HepG2 (cell line): ENCODE measurements around the gene PDZD4. TPM values are rescaled to one million over a fixed set of nuclear protein-coding genes. Genes with fewer than 3 reads are reported as not detected.

ENCODE experiments used
- ATAC-seq: fragments of 200-7000 bp; cut with Tn5 transposase; 3 replicates; pipeline ENCODE4 v1.9.1; 2020; ENCODE audit warnings: mild to moderate bottlenecking, moderate library complexity
- BruUV-seq: library from RNA; stranded (reverse); fragments of 400-500 nt; replicated peaks from 2 replicates; lab custom pipeline; 2021; lab: Mats Ljungman, UMichigan
- CTCF ChIA-PET: fragments of 300-600 bp; formaldehyde crosslinking; extraction: SDS; loops from one replicate; lab custom pipeline; 2021; ENCODE audit warnings: low total read pairs, inconsistent platforms, low intra/inter-chr PET ratio; lab: Yijun Ruan, JAX
- POLR2A ChIA-PET: fragments of 350-600 bp; sonication (Branson Sonifier 250); formaldehyde crosslinking; loops from one replicate; lab custom pipeline; 2020; ENCODE audit warnings: antibody characterized with exemption, inconsistent platforms; lab: Yijun Ruan, JAX
- DNase-seq: peaks from one replicate; pipeline ENCODE4 v3.0.0-alpha.2; 2015; ENCODE audit warnings: low spot score
- FAIRE-seq: peaks from 3 replicates; lab custom pipeline; 2011; peaks lifted over from hg19 to GRCh38; lab: Jason Lieb, UNC
- H2AFZ ChIP-seq: one replicate; pipeline ENCODE4 v1.6.1; 2011; ENCODE audit warnings: low read length, inconsistent platforms
- H3K27ac ChIP-seq: fragments of 300-600 bp; 3 replicates; pipeline ENCODE4 v1.8.0; 2011; ENCODE audit warnings: mixed run types, mild to moderate bottlenecking, mixed read lengths, low read length, inconsistent platforms; ENCODE audit not compliant: insufficient read depth; ENCODE audit errors: extremely low read length
- H3K27me3 ChIP-seq, 2 experiments: fragments of 200-600 bp in 1 of 2; 2 replicates in 1 of 2; 3 replicates in 1 of 2; pipeline versions ENCODE4 v1.6.0 to v1.8.0; 2011; ENCODE audit warnings: low read length in 2 of 2, mild to moderate bottlenecking in 2 of 2, moderate library complexity in 2 of 2, inconsistent platforms in 1 of 2; ENCODE audit not compliant: insufficient read depth in 2 of 2, control insufficient read depth in 1 of 2
- H3K36me3 ChIP-seq, 2 experiments: fragments of 200-600 bp in 1 of 2; replicated peaks in 1 of 2; 2 replicates in 1 of 2; 3 replicates in 1 of 2; pipeline versions ENCODE4 v1.5.1 to v1.8.0; 2011; ENCODE audit warnings: low read length in 2 of 2, inconsistent platforms in 1 of 2; ENCODE audit not compliant: insufficient read depth in 2 of 2, control insufficient read depth in 1 of 2
- H3K4me1 ChIP-seq: 2 replicates; pipeline ENCODE4 v1.5.1; 2012; ENCODE audit warnings: low read length, inconsistent platforms; ENCODE audit not compliant: insufficient read depth
- H3K4me2 ChIP-seq: 2 replicates; pipeline ENCODE4 v1.6.0; 2011; ENCODE audit warnings: low read depth, low read length, inconsistent platforms
- H3K4me3 ChIP-seq, 3 experiments: fragments of 200-600 bp in 1 of 3; sonication (generic), shearing (Covaris generic) in 1 of 3; replicated peaks in 1 of 3; 2 replicates each; pipeline ENCODE4 v1.5.1; 2011 to 2016; ENCODE audit warnings: low read length in 3 of 3, inconsistent platforms in 2 of 3, low read depth in 2 of 3, mild to moderate bottlenecking in 2 of 3, control low read depth in 1 of 3, mixed read lengths in 1 of 3; ENCODE audit not compliant: insufficient read depth in 1 of 3
- H3K79me2 ChIP-seq: one replicate; pipeline ENCODE4 v1.6.1; 2011; ENCODE audit warnings: low read length, inconsistent platforms; ENCODE audit not compliant: insufficient read depth
- H3K9ac ChIP-seq: 2 replicates; pipeline ENCODE4 v1.6.0; 2011; ENCODE audit warnings: mild to moderate bottlenecking, low read depth, low read length, inconsistent platforms; ENCODE audit not compliant: insufficient read depth
- H3K9me3 ChIP-seq: 2 replicates; pipeline ENCODE4 v1.5.1; 2012; ENCODE audit warnings: mild to moderate bottlenecking, low read length
- H4K20me1 ChIP-seq: 2 replicates; pipeline ENCODE4 v1.6.0; 2011; ENCODE audit warnings: inconsistent platforms, mild to moderate bottlenecking, low read length, moderate library complexity; ENCODE audit not compliant: insufficient read depth
- EED ChIP-seq: sonication (generic); formaldehyde crosslinking; IDR thresholded peaks from 2 replicates; pipeline ENCODE4 v1.5.0; 2020; ENCODE audit warnings: mild to moderate bottlenecking, missing genetic modification reagents
- GFI1 ChIP-seq: sonication (generic); formaldehyde crosslinking; IDR thresholded peaks from 2 replicates; pipeline ENCODE4 v1.5.0; 2020; ENCODE audit warnings: missing genetic modification reagents, mild to moderate bottlenecking, borderline replicate concordance
- HIVEP1 ChIP-seq: sonication (generic); formaldehyde crosslinking; IDR thresholded peaks from 2 replicates; pipeline ENCODE4 v1.4.0; 2020; ENCODE audit warnings: mild to moderate bottlenecking, missing genetic modification reagents
- KDM2A ChIP-seq: sonication (generic); formaldehyde crosslinking; IDR thresholded peaks from 2 replicates; pipeline ENCODE4 v1.4.0; 2020; ENCODE audit warnings: low read depth, missing genetic modification reagents, borderline replicate concordance
- MEIS2 ChIP-seq: sonication (generic); formaldehyde crosslinking; IDR thresholded peaks from 2 replicates; pipeline ENCODE4 v1.9.0; 2021; ENCODE audit warnings: mild to moderate bottlenecking, missing genetic modification reagents
- MLLT10 ChIP-seq: sonication (generic); formaldehyde crosslinking; IDR thresholded peaks from 2 replicates; pipeline ENCODE4 v1.4.0; 2020; ENCODE audit warnings: missing genetic modification reagents
- NCOA2 ChIP-seq: sonication (generic); formaldehyde crosslinking; IDR thresholded peaks from 2 replicates; pipeline ENCODE4 v1.8.0; 2022; ENCODE audit warnings: inconsistent platforms
- TBX3 ChIP-seq: fragments of 450-650 bp; IDR thresholded peaks from 2 replicates; pipeline ENCODE4 v1.6.1; 2017; ENCODE audit warnings: antibody characterized with exemption, mild to moderate bottlenecking, inconsistent platforms, borderline replicate concordance
- ZNF354B ChIP-seq: sonication (generic); formaldehyde crosslinking; IDR thresholded peaks from 2 replicates; pipeline ENCODE4 v1.8.0; 2022; ENCODE audit warnings: mild to moderate bottlenecking, missing genetic modification reagents
- ZNF589 ChIP-seq: sonication (generic); formaldehyde crosslinking; conservative IDR thresholded peaks from 2 replicates; pipeline ENCODE4 v1.8.0; 2022; ENCODE audit warnings: mild to moderate bottlenecking, moderate library complexity, missing genetic modification reagents
- ZNF660 ChIP-seq: sonication (generic); formaldehyde crosslinking; IDR thresholded peaks from 2 replicates; pipeline ENCODE4 v1.5.1; 2020; ENCODE audit warnings: mild to moderate bottlenecking, low read depth, missing genetic modification reagents, borderline replicate concordance
- WGBS: methylation state at CpG from one replicate; pipeline ENCODE4 v1.1.6; 2017; ENCODE audit warnings: low lambda C conversion rate; 5-methylcytosine and 5-hydroxymethylcytosine counted together
- in situ Hi-C: cut with HindIII; loops from 2 replicates; pipeline ENCODE4 v1.10.0; 2017; ENCODE audit warnings: low pct_unique_long_range_greater_than_20kb; ENCODE audit not compliant: extremely low pct_ligation_motif_present
- intact Hi-C: fragments of 100-400 bp; cut with micrococcal nuclease; formaldehyde crosslinking; loops from one replicate; pipeline ENCODE4 v1.10.0; 2022; ENCODE audit not compliant: unreplicated experiment
- polyA plus RNA-seq, 8 experiments: library from polyadenylated mRNA; depleted of rRNA in 3 of 8; stranded (reverse) in 7 of 8; unstranded in 1 of 8; fragments of >200 nt; fragmentation: Illumina TruSeq in 4 of 8; extraction: Trizol in 4 of 8; gene quantifications; 2 replicates each; pipeline versions ENCODE4 v1.2.1 to v1.2.3, GENCODE V29; 2011 to 2016; ENCODE audit warnings: low read depth in 4 of 8, missing spikeins in 1 of 8, mixed read lengths in 1 of 8; ENCODE audit not compliant: insufficient read depth in 1 of 8
- total RNA-seq, 5 experiments: library from RNA; depleted of rRNA; stranded (reverse); fragments of >200 nt; fragmentation: Illumina TruSeq; extraction: Trizol; gene quantifications; 2 replicates each; pipeline ENCODE4 v1.2.3, GENCODE V29; 2016; ENCODE audit warnings: low read depth in 1 of 5
- TF ChIP-seq, protein P1 (sequence below): sonication (generic); formaldehyde crosslinking; IDR thresholded peaks from 2 replicates; pipeline ENCODE4 v1.9.0; 2022; ENCODE audit warnings: low read depth, missing genetic modification reagents
- TF ChIP-seq, protein P2 (sequence below): sonication (generic); formaldehyde crosslinking; IDR thresholded peaks from 2 replicates; pipeline ENCODE4 v1.4.0; 2020; ENCODE audit warnings: low read depth, missing genetic modification reagents
- TF ChIP-seq, protein P3 (sequence below): sonication (generic); formaldehyde crosslinking; IDR thresholded peaks from 2 replicates; pipeline ENCODE4 v1.8.0; 2022; ENCODE audit warnings: missing genetic modification reagents, mild to moderate bottlenecking, moderate library complexity, borderline replicate concordance

Gene PDZD4
- total and polyA plus RNA-seq, 2 of the 13 experiments (the other 11 are each of a cell fraction or from before 2014, with no cell fraction given) = not detected

DNA sequence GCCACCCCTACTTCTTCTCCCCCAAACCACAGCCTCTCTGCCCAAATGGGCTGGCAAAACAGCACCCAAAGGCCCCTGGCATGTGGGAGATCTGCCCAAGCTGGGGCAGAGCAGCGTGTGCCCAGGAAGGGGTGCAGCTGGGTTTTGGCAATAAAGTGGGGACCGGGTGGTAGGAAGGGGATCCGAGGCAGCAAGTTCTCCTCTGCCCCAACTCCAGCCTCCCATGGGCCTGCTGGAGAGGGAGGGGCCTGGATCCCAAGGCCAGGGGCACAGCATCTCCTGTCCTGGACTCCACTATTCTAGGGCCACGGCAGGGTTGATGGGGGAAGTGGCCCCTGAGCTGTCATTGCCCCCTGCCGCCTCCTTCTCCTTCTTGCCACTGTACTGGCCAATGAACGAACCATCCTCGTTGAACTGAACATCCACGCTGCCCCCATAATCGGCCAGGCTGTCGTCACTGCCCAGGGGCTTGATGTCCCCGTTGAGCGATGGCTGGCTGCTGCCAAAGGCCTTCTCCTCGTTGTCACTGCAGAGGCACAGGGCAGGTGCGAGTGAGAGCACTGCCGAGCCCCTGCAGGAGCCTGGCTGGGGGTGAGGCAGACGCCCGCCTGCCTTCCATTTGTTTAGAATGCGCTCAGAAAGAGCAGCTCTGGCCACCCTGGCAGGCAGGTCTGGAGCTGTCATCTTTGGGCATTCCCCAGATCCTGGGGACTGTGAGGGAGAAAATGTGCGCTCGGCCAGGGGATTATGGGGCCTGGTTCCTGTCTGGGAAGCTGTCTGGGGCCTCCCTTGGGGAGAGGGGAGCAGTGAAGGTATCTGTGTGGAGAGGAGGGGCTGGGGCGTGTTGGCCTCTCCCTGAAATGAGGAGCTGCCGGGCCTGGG is 32.3 kb upstream of the PDZD4 start (continued):
- no peak for TF ChIP-seq EED (CRISPR knock-in tag)
- no peak for TF ChIP-seq MEIS2 (CRISPR knock-in tag)
- TF ChIP-seq ZNF354B (CRISPR knock-in tag) = no peak
- no peak for TF ChIP-seq NCOA2

DNA sequence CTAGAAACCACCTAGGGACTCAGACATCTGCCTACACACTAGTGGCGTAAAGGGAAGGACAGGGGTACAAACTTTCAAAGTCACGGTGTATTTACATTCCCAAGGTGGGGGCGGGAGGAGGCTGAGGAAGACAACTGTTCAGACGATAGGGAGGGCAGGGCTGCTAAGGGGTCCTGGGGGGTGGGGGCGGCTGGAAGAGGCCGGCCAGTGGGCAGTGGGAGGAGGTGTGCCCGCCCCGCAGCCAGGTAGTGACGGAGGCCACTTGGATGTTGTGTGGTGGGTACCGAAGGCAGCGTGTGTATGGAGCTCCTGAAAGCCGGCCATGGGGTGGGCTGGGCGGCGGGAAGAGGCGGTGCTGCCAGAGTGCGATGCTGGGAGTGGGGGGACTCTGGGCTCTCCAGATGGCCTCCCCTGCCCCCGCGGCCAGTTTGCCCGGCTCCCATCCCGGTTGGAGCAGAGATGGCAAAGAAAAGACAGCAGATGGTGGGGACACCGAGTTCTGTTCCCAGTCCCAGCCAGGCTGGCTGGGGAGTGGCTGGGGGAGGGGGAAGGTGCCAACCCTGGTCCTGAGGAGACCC is 31.5 kb upstream of the PDZD4 start:
- intact Hi-C loops = no loop called here
- Histone ChIP-seq H3K27ac (no peak overlapping the region), H3K27me3 (no peaks in the 10 kb centered on the region; a peak in 1 of 5 replicates), H3K4me3 (no peak overlapping the region), H3K9me3 (no peaks in the 10 kb centered on the region), H3K4me2 (no peak overlapping the region), H3K79me2 (no peaks in the 10 kb centered on the region), H3K36me3 (no peaks in the 10 kb centered on the region), H2AFZ (no peak overlapping the region), H3K9ac (no peak overlapping the region), H4K20me1 (no peaks in the 10 kb centered on the region), H3K4me1 (no peaks in the 10 kb centered on the region)
- in situ Hi-C loops = no loop called here
- BruUV-seq = no TSS peak
- POLR2A ChIA-PET = no interaction called here
- CTCF ChIA-PET = no interaction called here
- 48% methylated on average over 4 of the region's 21 CpGs for WGBS
- DNase-seq = no peak
- no peak for ATAC-seq
- FAIRE-seq = no peak
- TF ChIP-seq, protein P1, sequence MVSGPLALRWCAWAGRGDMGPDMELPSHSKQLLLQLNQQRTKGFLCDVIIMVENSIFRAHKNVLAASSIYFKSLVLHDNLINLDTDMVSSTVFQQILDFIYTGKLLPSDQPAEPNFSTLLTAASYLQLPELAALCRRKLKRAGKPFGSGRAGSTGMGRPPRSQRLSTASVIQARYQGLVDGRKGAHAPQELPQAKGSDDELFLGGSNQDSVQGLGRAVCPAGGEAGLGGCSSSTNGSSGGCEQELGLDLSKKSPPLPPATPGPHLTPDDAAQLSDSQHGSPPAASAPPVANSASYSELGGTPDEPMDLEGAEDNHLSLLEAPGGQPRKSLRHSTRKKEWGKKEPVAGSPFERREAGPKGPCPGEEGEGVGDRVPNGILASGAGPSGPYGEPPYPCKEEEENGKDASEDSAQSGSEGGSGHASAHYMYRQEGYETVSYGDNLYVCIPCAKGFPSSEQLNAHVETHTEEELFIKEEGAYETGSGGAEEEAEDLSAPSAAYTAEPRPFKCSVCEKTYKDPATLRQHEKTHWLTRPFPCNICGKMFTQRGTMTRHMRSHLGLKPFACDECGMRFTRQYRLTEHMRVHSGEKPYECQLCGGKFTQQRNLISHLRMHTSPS = no peak
- TF ChIP-seq ZNF660 (CRISPR knock-in tag) (no peak), GFI1 (CRISPR knock-in tag) (no peak), HIVEP1 (CRISPR knock-in tag) (no peak), ZNF589 (CRISPR knock-in tag) (no peak), MLLT10 (CRISPR knock-in tag) (no peak), KDM2A (CRISPR knock-in tag) (no peak), TBX3 (no peak)
- TF ChIP-seq, protein P2, sequence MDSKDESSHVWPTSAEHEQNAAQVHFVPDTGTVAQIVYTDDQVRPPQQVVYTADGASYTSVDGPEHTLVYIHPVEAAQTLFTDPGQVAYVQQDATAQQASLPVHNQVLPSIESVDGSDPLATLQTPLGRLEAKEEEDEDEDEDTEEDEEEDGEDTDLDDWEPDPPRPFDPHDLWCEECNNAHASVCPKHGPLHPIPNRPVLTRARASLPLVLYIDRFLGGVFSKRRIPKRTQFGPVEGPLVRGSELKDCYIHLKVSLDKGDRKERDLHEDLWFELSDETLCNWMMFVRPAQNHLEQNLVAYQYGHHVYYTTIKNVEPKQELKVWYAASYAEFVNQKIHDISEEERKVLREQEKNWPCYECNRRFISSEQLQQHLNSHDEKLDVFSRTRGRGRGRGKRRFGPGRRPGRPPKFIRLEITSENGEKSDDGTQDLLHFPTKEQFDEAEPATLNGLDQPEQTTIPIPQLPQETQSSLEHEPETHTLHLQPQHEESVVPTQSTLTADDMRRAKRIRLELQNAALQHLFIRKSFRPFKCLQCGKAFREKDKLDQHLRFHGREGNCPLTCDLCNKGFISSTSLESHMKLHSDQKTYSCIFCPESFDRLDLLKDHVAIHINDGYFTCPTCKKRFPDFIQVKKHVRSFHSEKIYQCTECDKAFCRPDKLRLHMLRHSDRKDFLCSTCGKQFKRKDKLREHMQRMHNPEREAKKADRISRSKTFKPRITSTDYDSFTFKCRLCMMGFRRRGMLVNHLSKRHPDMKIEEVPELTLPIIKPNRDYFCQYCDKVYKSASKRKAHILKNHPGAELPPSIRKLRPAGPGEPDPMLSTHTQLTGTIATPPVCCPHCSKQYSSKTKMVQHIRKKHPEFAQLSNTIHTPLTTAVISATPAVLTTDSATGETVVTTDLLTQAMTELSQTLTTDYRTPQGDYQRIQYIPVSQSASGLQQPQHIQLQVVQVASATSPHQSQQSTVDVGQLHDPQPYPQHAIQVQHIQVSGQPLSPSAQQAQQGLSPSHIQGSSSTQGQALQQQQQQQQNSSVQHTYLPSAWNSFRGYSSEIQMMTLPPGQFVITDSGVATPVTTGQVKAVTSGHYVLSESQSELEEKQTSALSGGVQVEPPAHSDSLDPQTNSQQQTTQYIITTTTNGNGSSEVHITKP (CRISPR knock-in tag) = no peak
- TF ChIP-seq, protein P3, sequence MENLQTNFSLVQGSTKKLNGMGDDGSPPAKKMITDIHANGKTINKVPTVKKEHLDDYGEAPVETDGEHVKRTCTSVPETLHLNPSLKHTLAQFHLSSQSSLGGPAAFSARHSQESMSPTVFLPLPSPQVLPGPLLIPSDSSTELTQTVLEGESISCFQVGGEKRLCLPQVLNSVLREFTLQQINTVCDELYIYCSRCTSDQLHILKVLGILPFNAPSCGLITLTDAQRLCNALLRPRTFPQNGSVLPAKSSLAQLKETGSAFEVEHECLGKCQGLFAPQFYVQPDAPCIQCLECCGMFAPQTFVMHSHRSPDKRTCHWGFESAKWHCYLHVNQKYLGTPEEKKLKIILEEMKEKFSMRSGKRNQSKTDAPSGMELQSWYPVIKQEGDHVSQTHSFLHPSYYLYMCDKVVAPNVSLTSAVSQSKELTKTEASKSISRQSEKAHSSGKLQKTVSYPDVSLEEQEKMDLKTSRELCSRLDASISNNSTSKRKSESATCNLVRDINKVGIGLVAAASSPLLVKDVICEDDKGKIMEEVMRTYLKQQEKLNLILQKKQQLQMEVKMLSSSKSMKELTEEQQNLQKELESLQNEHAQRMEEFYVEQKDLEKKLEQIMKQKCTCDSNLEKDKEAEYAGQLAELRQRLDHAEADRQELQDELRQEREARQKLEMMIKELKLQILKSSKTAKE (CRISPR knock-in tag) = no peak
